Measurements from ENCODE around the gene MED14. TPM values are rescaled to one million over a fixed set of nuclear protein-coding genes. Genes with fewer than 3 reads are reported as not detected.

Gene MED14
- total RNA-seq, 1 experiment from 2014 or later: 37.4 TPM

- DNase-seq (ENCODE audit: extremely low read depth, low read depth): no peak
Observed at GRCh38 chrX:40671126-40671525, 64.2 kb downstream of the MED14 start.

- no peak for DNase-seq (ENCODE audit: extremely low read depth, low read depth)
Observed at GRCh38 chrX:40663880-40664630, 71.3 kb downstream of the MED14 start.

DNA sequence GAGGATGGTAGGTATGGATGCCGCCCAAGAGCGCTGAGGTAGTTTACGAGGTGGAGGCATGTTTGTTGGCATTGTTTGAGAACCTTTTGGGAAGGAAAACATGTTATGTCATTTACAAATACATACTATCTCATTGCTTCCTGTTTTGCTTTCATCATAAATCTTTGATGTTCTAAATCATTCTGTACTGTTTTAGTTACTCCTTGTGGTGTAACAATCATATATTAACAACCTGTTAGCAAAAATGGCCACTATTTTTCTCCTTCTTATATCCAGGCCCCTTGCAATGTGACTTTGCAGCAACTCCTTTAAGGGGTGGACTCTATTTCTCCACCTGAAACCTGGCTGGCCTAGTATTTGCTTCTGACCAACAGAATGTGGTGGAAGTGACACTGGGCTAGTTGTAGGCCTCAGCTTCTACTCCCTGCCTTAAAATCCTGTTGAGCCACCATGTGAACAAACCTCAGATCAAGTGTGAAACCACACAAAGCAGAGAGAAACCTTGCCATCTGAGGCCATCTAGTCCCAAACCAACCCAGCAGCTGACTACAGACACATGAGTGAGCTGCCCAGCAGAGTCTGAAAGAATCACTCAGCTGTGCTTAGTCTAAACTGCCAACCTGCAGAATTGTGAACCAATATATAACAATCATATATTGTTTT, 72.1 kb downstream of the MED14 start:
- DNase-seq (ENCODE audit: extremely low read depth, low read depth): no peak

DNA sequence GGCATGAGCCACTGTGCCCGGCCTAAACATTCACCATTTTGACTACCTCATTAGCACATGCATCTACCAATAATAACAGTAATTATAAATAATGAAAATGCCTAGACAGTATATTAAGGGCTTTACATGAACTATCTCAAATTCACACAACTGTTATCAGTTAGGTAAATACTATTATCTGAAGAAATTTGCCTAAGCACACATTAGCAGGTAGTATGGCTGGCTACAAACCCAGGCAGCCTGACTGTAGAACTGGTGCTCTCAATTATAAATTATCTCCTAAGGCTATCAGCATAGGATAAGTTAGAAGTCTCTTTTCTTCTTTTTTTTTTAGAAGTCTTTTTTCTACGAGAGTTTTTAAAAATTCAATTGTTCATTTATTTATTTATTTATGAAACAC, 73.9 kb downstream of the MED14 start:
- DNase-seq (ENCODE audit: extremely low read depth, low read depth): no peak

DNA sequence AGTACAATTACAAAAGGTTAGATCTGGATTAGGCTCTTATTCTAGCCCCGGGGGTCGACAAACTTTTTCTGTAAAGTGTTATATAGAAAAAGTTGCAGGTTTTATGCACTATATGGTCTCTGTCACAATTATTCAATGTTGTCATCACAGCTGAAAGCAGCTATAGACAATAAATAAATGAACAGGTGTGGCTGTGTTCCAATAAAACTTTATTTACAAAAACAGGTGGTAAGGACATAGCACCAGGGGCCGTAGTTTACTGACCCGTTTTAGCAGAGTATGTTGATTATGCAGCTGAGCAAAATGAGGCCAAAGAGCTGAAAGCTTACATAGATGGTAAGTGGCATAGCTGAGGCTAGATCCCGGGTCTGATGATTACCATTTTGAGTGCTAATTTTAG, 75.0 kb downstream of the MED14 start:
- DNase-seq (ENCODE audit: extremely low read depth, low read depth): no peak

DNA sequence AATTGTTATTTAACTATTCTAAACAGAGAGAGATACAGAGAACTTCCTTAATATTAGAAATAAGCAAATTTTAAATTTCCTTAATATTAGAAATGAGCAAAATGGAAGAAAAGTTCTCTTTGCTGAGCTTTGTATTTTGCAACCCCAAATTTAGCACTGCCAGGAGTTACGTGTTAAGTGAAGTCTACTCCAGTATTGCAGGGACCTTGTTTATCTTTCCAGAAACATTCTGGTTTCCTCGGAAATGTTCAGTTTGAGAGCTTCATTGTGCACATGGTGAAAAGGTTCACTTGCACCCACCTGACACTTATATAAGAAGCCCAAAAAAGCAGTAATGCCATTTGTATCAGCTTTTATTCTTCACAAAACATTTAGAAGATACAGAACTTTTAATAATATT, 81.8 kb downstream of the MED14 start:
- no peak for DNase-seq (ENCODE audit: extremely low read depth, low read depth)

DNA sequence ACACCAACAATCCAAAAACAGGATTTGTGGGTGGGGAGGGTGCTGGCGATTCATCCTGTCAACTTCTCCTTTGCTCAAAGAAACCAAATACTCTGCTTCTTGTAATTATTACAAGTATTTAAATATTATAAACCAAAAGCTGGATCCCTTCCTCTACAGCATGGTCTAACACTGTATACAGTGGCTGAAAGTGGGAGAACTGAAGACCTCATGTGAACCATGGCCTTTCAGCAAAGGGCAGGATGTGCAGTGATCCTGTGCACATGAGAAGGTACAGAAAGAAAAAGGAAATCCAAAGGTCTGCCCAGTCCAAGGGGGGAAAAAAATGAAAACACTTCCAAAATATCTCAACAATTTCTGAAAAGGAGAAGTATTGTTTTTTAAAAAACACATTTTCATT, 82.7 kb downstream of the MED14 start:
- DNase-seq (ENCODE audit: extremely low read depth, low read depth): no peak

DNA sequence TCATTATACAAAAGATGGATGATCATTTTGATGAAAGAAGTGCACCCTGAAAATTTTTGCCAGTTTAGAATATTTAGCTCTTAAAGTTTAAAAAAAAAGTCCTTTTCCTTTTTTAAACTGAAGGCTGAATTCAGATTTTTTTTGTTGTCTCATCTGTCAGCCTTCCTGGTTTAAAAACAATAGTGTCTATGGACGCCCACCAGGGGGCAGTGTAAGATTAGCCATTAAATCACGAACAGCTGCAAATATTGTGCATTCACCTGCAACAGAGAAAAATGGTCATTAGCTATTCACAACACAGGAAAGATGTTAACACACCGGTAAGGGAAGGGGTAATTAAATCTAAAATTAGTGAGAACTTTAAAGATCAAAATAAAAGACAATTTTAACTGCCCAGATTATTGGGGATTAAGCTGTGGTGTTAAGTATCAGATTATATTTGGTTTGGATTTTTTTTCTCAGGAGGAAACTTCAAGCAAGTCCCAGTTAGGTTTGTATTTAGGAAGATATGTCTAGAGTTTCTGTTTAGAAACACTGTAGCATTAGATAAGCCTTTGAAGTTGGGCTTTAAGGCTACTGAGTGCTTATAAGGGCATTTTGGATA, 83.6 kb downstream of the MED14 start:
- DNase-seq (ENCODE audit: extremely low read depth, low read depth): peak; percentile 59

GRCh38 chrX:40647307-40648197, 87.8 kb downstream of the MED14 start, which contains the start of gene CXorf38:
Gene CXorf38 (minus strand): TSS chrX:40647561. CDS start chrX:40647520, 41 bp downstream.
- DNase-seq (ENCODE audit: extremely low read depth, low read depth): peak; percentile 89

DNA sequence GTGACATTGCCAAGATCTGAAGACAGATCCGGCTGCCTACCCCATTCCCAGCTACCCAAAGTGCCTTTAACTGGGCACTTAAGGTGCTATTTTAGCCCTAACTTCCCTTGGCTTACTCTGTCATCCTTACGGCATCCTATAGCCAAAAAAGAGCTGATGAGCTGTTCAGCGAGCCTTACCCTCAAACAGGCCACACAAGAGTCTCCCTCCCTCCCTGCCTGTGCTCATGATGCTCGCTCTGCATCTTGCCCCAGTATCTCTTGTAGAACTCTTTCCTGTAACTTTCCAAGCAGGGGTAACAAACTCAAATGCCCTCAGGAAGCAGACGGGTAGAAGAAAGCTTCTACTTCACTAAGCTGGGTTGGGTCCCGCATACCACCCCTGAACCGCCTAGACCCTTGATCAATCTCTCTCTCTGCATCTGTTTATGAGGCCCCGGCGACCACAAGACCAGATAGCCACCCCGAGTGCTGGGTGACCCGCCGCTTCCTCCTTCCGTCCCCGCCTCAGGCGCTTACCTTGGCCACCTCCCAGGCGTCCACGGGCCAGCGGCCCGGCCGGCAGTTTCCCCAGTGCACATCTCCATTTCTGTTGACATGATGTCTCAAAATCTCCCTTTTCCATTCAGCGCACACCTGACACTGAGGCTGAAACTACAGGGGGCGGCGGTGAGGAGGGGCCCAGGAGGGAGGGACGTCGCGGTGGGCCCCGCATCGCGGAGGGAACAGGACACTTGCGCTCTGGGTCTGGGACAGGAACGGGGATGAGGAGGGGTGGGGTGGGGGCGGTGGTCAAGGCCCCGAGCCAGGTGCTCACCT, 88.6 kb downstream of the MED14 start:
- no peak for DNase-seq (ENCODE audit: extremely low read depth, low read depth)

DNA sequence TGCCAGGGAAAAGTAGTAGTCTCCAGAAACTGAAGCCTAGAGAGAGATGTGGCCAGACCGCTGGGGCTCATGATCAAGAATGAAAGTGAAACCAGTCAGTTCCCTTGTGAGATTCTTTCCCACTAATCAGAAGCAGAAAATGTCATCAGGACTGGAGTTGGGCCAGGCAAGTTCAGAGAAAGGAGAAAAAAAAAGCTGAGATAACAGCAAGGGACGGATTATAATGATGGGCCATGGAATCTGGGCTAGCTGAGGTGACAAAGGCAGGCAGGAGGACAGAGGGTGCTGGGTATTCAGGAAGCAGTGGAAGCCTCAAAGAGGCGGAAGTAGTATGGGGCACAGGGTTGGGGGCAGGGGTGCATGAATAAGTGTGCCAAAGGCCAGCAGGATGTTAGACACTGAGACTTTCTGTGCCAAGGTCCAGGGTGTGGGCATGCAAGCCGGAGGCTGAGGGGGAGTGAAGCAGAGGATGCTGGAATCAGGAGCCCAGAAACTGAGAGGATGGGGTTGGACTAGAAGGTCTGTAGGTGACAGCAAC, 90.5 kb downstream of the MED14 start:
- DNase-seq (ENCODE audit: extremely low read depth, low read depth): no peak

- DNase-seq (ENCODE audit: extremely low read depth, low read depth): no peak
Observed at GRCh38 chrX:40644176-40644575, 91.2 kb downstream of the MED14 start.

DNA sequence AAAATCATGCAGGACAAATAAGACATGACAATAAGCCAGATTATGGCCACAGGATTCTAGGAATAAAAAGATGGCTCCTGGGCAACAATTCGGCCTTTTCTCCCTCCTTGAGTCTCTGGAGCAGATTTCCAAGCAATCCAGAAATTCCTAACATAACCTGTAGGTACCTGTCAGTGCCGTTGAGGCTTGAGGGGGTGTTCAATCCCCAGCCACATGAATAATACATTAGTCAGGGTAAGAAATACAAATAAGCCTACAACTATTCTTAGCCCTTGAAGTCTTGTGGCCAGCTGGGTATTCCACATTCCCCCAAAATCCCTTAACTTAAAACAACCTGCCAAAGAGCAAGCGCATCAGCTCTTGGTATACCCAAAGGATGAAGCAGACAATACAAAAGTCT, 97.7 kb downstream of the MED14 start:
- no peak for DNase-seq (ENCODE audit: extremely low read depth, low read depth)

DNA sequence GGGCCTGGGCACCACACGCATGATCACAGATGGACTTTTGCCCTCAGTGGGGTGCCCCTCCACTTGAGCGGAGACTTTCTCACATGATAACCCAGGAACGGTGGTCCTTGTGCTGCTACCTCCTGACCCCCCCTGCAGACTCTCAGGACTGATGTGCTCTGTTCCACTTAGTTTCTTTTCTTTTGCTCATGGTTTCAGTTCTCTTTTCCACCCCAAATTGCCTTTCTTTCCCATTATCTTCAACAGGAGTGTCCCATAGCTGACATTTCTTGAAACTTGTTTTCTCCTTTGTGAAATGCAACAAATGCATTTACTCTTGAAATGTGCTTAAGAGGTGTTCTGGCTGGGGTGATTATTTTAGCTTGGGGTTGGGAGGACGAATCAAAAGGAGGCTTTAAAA, 103.1 kb downstream of the MED14 start:
- no peak for DNase-seq (ENCODE audit: extremely low read depth, low read depth)

- DNase-seq (ENCODE audit: extremely low read depth, low read depth): no peak
Observed at GRCh38 chrX:40628506-40628905, 106.8 kb downstream of the MED14 start.

GRCh38 chrX:40625294-40625693, 110.0 kb downstream of the MED14 start:
- DNase-seq (ENCODE audit: extremely low read depth, low read depth): no peak

DNA sequence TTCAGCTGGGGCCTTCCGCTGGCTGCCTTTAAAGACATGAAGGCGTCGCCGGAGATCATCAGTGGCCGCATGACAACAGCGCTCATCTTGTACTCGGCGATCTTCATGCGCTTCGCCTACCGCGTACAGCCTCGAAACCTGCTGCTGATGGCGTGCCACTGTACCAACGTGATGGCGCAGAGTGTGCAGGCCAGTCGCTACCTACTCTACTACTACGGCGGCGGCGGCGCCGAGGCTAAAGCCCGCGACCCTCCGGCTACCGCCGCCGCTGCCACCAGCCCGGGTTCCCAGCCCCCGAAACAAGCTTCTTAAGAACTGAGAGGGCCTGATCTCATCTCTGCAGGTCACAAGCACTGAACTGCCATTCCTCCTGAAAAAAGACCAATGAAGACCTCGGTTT, 111.7 kb downstream of the MED14 start:
- no peak for DNase-seq (ENCODE audit: extremely low read depth, low read depth)

DNA sequence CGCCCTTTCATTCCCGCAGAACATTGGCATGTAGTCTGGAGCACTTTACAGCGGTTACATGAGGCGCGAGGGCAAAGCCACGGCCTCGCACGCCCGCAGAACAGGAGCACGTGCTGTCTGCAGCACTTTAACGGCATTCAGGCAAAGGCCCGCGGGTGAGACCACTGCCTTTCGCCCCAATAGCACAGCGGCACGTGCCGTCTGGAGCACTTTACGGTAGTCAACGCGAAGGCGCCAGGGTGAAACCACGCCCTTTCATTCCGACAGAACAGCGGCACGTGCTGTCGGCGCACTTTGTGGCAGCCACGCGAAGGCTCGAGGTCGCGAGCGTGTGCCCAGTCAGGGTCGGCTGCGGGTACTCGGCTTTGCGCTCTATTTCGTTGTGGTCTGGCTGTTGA, 112.2 kb downstream of the MED14 start, which contains the start of gene MPC1L:
Gene MPC1L (plus strand): TSS at position 290 of the 398 bp plus-strand sequence. CDS start 138 bp downstream, outside the sequence.
- DNase-seq (ENCODE audit: extremely low read depth, low read depth): no peak

DNA sequence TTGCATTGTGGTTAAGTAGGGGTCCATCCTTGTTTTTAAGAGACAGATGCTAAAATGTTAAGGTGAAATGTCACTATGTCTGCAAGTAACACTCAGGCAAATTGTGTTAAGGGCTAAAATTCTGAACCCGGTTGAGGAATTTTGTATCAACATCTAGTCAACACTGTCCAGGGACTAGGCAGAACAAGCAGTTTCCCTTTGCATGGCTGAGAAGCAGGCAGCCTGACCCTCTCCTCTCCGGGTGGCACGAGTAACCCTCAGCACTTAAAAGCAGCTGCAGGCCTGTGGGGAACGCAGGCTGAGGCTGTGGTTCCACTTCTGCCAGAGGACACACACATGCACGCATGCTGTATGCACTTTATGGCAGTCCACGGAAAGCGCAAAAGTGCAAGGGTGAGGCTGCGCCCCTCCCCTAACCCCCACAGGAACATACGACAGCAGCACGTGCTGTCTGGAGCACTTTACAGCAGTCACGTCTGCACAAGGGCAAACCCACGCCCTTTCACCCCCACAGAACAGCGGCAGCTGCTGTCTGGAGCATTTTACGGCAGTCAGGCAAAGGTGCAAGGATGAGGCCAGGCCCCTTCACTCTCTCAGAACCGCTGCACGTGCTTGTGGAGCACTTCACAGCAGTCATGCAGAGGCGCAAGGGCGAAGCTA, 112.7 kb downstream of the MED14 start:
- DNase-seq (ENCODE audit: extremely low read depth, low read depth): no peak
